ENCODE data around the gene DDX10.
"Not testable (repeated sequence)": the region's sequence is repeated elsewhere in the genome, so short reads cannot be mapped to it uniquely, and the experiment has no call there.

The DDX10 gene

GRCh38 chr11:108766596-108767173, 101.8 kb downstream of the DDX10 start:
- H3K27ac Mint-ChIP-seq: no peak overlapping the region
- DNase-seq: no peak
- H3K4me3 Mint-ChIP-seq: no peak overlapping the region
- H3K9me3 Mint-ChIP-seq: no peaks in the 10 kb centered on the region
- no peaks in the 10 kb centered on the region for H3K27me3 Mint-ChIP-seq
- H3K4me1 Mint-ChIP-seq: peaks cover 5% of the 10 kb centered on the region
- no peak for ATAC-seq

GRCh38 chr11:108768370-108768769, 103.5 kb downstream of the DDX10 start:
- DNase-seq (no peak), ATAC-seq (no peak)
- H3K4me3 Mint-ChIP-seq: no peak overlapping the region
- no peaks in the 10 kb centered on the region for H3K9me3 Mint-ChIP-seq
- H3K4me1 Mint-ChIP-seq: peaks cover 5% of the 10 kb centered on the region
- H3K27me3 Mint-ChIP-seq: no peaks in the 10 kb centered on the region
- no peak overlapping the region for H3K27ac Mint-ChIP-seq

GRCh38 chr11:108768964-108769363, 104.1 kb downstream of the DDX10 start:
- Mint-ChIP-seq H3K27me3 (no peaks in the 10 kb centered on the region), H3K9me3 (no peaks in the 10 kb centered on the region), H3K4me1 (peaks cover 5% of the 10 kb centered on the region), H3K27ac (peak overlapping the region in 1 of 2 donors; percentile 47), H3K4me3 (no peak overlapping the region)
- ATAC-seq (no peak), DNase-seq (no peak)

DNA sequence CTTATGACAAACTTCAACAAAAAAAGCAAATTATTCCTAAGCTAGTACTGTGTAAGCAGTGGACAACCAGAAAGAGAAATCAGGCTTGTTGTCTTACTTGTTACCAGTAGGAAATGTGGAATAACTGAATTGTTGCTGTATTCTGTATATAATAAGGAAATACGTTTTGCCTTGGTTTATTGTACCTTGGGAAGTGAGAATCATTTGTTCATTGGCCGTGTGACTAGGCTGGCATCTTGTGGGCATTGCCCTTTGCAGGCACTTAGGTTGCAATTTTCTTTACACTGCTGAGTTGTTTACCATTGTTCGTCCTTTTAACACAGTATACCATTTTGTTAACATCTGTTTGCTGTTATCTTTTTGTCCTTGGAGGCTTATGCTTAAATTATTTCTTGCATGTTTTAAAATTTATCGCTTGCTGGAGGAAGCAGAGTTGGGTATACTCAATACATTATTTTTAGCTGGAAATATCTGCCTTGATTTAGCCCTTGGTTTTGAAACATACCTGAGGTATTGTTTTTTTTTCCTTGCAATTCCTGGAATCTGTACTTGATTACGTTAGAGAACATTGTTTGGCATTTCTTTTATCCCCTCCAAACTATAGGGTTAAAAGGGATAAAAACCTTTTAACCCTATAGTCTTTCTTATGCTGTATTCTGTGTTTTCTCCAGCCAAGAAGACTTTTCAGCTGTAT, 109.3 kb downstream of the DDX10 start:
- Mint-ChIP-seq H3K27me3 (no peaks in the 10 kb centered on the region), H3K27ac (no peak overlapping the region), H3K4me1 (peaks cover 5% of the 10 kb centered on the region), H3K4me3 (no peak overlapping the region), H3K9me3 (peaks cover 9 to 18% of the 10 kb centered on the region in 2 donors)
- ATAC-seq: no peak
- DNase-seq: no peak

GRCh38 chr11:108775324-108775723, 110.5 kb downstream of the DDX10 start:
- no peak for ATAC-seq
- Mint-ChIP-seq H3K4me3 (no peak overlapping the region), H3K27ac (no peak overlapping the region), H3K27me3 (no peaks in the 10 kb centered on the region), H3K9me3 (peaks cover 9 to 18% of the 10 kb centered on the region in 2 donors), H3K4me1 (peaks cover 5% of the 10 kb centered on the region)
- no peak for DNase-seq

DNA sequence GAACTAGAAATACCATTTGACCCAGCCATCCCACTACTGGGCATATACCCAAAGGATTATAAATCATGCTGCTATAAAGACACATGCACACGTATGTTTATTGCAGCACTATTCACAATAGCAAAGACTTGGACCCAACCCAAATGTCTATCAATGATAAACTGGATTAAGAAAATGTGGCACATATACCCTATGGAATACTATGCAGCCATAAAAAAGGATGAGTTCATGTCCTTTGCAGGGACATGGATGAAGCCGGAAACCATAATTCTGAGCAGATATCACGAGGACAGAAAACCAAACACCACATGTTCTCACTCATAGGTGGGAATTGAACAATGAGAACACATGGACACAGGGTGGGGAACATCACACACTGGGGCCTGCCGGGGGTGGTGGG, 114.3 kb downstream of the DDX10 start:
- peaks cover 13 to 18% of the 10 kb centered on the region in 2 donors for H3K9me3 Mint-ChIP-seq
- not testable (repeated sequence) for DNase-seq, H3K27me3 Mint-ChIP-seq, H3K4me3 Mint-ChIP-seq, H3K4me1 Mint-ChIP-seq, H3K27ac Mint-ChIP-seq, ATAC-seq

GRCh38 chr11:108780119-108780518, 115.2 kb downstream of the DDX10 start:
- Mint-ChIP-seq H3K27me3 (no peaks in the 10 kb centered on the region), H3K27ac (no peak overlapping the region), H3K4me1 (peaks cover 12% of the 10 kb centered on the region), H3K4me3 (no peak overlapping the region), H3K9me3 (peaks cover 13 to 18% of the 10 kb centered on the region in 2 donors)
- ATAC-seq (no peak), DNase-seq (no peak)

DNA sequence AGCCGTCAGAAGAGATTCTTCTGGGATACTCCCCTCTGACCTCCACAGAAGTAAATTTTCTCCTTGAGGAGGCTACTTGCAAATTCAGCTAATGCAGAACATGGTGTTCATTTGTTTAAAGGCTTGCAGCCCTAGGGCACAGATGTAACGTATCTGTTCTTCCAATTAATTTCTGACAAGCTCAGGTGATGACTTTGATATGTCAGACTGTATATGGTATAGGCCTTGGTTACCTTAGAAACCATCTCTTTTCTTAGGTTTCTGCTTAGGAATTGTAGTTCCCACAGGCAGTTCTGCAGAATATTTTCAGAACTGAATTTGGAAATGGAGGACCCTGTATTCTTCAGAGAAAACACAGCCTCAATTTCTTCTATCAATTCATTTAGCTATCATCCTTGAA, 117.1 kb downstream of the DDX10 start:
- peaks cover 28% of the 10 kb centered on the region for H3K4me1 Mint-ChIP-seq
- DNase-seq: no peak
- H3K4me3 Mint-ChIP-seq: no peak overlapping the region
- ATAC-seq: no peak
- no peaks in the 10 kb centered on the region for H3K27me3 Mint-ChIP-seq
- H3K9me3 Mint-ChIP-seq: peaks cover 10 to 18% of the 10 kb centered on the region in 2 donors
- H3K27ac Mint-ChIP-seq: no peak overlapping the region

DNA sequence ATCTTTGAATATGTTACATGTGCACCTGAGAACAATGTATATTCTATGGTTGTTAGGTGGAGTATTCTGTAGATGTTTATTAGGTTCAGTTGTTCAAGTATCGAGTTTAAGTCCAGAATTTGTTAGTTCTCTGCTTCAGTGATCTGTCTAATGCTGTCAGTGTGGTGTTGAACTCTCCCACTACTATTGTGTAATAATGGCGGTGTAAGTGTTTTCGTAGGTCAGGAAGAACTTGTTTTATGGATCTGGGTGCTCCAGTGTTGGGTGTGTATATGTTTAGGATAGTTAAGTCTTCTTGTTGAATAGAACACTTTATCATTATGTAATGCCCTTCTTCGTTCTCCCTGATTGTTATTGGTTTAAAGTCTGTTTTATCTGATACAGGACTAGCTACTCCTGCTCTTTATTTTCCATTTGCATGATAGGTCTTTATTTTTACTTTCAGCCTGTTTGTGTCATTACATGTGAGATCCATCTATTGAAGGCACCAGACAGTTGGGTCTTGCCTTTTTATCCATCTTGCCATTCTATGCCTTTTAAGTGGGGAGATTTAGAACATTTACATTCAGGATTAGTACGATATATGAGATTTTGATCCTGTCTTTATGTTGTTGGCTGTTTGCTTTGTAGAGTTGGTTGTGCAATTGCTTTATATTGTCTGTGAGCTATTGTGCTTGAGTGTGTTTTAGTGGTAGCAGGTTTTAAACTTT, 121.6 kb downstream of the DDX10 start:
- DNase-seq (no peak), ATAC-seq (no peak)
- Mint-ChIP-seq H3K4me3 (no peak overlapping the region), H3K27me3 (no peaks in the 10 kb centered on the region), H3K4me1 (peaks cover 55% of the 10 kb centered on the region), H3K9me3 (peaks cover 0 to 9% of the 10 kb centered on the region in 2 donors), H3K27ac (peak overlapping the region in 1 of 2 donors; percentile 57)

DNA sequence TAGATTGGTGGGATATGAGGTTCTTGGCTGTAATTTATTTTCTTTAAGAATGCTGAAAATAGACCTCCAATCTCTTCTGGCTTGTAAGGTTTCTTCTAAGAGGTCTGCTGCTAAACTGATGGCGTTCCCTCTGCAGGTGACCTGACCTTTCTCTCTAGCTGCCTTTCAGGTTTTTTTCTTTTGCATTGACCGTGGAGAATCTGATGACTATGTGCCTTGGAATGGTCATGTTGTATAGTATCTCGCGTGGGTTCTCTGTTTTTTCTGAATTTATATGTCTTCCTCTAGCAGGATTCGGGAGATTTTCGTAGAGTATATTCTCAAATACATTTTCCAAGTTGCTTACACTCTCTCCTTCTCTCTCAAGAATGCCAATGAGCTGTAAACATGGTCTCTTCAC, 122.2 kb downstream of the DDX10 start:
- Mint-ChIP-seq H3K27me3 (no peaks in the 10 kb centered on the region), H3K27ac (no peak overlapping the region), H3K9me3 (peaks cover 0 to 9% of the 10 kb centered on the region in 2 donors), H3K4me3 (no peak overlapping the region), H3K4me1 (peaks cover 55% of the 10 kb centered on the region)
- DNase-seq: no peak
- no peak for ATAC-seq

DNA sequence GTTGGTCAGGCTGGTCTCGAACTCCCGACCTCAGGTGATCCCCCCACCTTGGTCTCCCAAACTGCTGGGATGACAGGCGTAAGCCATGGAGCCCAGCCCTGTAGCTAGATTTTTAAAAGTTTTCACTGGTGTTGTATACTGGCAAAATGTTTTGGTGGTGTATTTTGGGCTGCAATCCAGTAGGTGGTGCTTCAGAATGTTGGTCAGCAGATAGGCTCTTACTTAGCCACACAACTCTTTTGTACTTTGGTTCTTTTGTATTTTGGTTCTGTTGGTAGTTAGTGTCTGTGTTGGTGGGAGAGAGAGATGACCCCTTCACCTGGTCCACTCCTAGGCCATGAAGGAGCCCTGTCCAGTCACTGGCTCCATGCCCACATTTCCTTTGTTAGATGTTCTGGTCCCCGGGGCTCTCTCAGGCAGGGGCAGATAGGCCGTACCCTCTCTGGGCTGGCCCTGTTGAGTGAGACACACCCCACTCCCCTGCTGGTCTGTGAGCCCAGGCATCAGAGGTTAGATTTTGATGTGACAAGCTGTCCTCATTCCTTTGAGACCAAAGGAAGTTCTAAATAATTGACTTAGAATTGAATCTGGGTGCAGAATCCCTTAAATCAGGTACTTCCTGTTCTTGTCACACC, 123.8 kb downstream of the DDX10 start:
- ATAC-seq: no peak
- Mint-ChIP-seq H3K9me3 (peaks cover 0 to 4% of the 10 kb centered on the region in 2 donors), H3K27ac (no peak overlapping the region), H3K27me3 (no peaks in the 10 kb centered on the region), H3K4me3 (no peak overlapping the region), H3K4me1 (peaks cover 55% of the 10 kb centered on the region)
- no peak for DNase-seq

DNA sequence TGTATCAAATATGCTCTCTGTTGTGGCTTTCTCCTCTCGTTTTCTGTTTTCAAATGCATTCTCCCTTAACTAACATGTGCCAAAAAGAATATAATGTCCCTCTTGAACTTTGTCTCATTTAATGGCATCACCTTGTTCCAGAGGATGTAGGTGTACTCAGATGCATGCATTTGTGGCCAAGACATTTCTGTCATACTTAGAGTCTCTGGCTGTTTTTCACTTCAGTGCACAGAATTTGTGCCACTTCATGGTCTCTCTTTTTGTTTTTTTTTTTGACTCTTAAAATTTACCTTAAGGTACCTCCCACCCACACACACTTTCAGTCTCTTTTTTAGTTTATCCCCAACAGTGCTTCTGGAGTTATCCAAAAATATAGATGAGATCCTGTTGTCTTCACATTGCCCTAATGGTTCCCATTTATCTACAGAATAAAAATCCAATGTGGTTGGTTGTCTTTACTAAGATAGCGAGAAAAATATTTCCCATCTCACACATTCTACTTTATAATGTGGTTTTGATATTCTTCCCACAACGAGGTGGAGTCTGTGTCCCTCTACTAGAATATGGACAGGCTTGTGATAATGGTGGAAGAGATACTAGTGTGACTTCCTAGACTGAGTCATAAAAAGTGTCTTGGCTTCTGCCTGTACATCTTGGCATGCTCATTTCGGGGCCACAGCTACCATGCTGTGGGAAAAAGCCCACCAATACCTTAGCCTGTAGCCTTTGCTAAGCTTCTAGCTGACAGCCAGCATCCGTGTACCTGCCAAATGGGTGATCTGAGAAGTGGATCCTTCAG, 125.8 kb downstream of the DDX10 start:
- Mint-ChIP-seq H3K27me3 (no peaks in the 10 kb centered on the region), H3K27ac (no peak overlapping the region), H3K4me1 (peaks cover 38% of the 10 kb centered on the region), H3K4me3 (peak overlapping the region in 1 of 2 donors; percentile 4), H3K9me3 (no peaks in the 10 kb centered on the region)
- ATAC-seq: peak; percentile 85
- no peak for DNase-seq

GRCh38 chr11:108793138-108793537, 128.3 kb downstream of the DDX10 start:
- Mint-ChIP-seq H3K27me3 (no peaks in the 10 kb centered on the region), H3K27ac (no peak overlapping the region), H3K4me3 (no peak overlapping the region), H3K4me1 (peaks cover 29% of the 10 kb centered on the region), H3K9me3 (peaks cover 0 to 4% of the 10 kb centered on the region in 2 donors)
- ATAC-seq (no peak), DNase-seq (no peak)

GRCh38 chr11:108793611-108794010, 128.7 kb downstream of the DDX10 start:
- H3K27ac Mint-ChIP-seq: peak overlapping the region in 1 of 2 donors; percentile 2
- DNase-seq: no peak
- H3K4me1 Mint-ChIP-seq: peaks cover 24% of the 10 kb centered on the region
- no peak for ATAC-seq
- H3K4me3 Mint-ChIP-seq: no peak overlapping the region
- H3K9me3 Mint-ChIP-seq: peaks cover 0 to 4% of the 10 kb centered on the region in 2 donors
- H3K27me3 Mint-ChIP-seq: no peaks in the 10 kb centered on the region

GRCh38 chr11:108796551-108796950, 131.7 kb downstream of the DDX10 start:
- Mint-ChIP-seq H3K4me1 (peaks cover 6% of the 10 kb centered on the region), H3K9me3 (peaks cover 0 to 4% of the 10 kb centered on the region in 2 donors), H3K27ac (no peak overlapping the region), H3K27me3 (no peaks in the 10 kb centered on the region), H3K4me3 (no peak overlapping the region)
- ATAC-seq: no peak
- no peak for DNase-seq

Measured in stimulated activated naive CD8-positive, alpha-beta T cell treated with anti-CD3 and anti-CD28 coated beads, Interleukin-15, amount 100 ng/mL, for 72 hours (primary cell).